Mononuclear cell (primary cell): ENCODE results near the gene HTR3C. TPM values are rescaled to one million over a fixed set of nuclear protein-coding genes. Genes with fewer than 3 reads are reported as not detected.
A peak's percentile ranks its signal among the peaks of the same experiment; 100 is the strongest.
"Not testable (repeated sequence)": the region's sequence is repeated elsewhere in the genome, so short reads cannot be mapped to it uniquely, and the experiment has no call there.

Experiments
- H3K27me3 ChIP-seq: 2 replicates; pipeline ENCODE4 v1.6.0; 2011; ENCODE audit warnings: low read length, control low read depth; ENCODE audit not compliant: insufficient read depth
- H3K4me1 ChIP-seq: 2 replicates; pipeline ENCODE4 v1.5.1; 2011; ENCODE audit warnings: mild to moderate bottlenecking, low read length, control low read depth; ENCODE audit not compliant: insufficient read depth
- H3K4me3 ChIP-seq: 2 replicates; pipeline ENCODE4 v1.5.1; 2011; ENCODE audit warnings: mild to moderate bottlenecking, low read length, moderate library complexity
- H3K9me3 ChIP-seq: 2 replicates; pipeline ENCODE4 v1.5.1; 2011; ENCODE audit warnings: low read depth, mild to moderate bottlenecking, control low read depth, low read length
- total RNA-seq: library from RNA; depleted of rRNA; stranded (reverse); fragments of >200 nt; gene quantifications from one replicate; pipeline ENCODE4 v1.2.3, GENCODE V29; 2012

HTR3C gene
- total RNA-seq, 1 donor: not detected

- Histone ChIP-seq H3K4me1 (peaks cover 37% of the 10 kb centered on the region), H3K4me3 (peak overlapping the region; percentile 97), H3K9me3 (no peaks in the 10 kb centered on the region), H3K27me3 (no peaks in the 10 kb centered on the region)
Observed at GRCh38 chr3:184018424-184018973, 34.3 kb upstream of the HTR3C start.

GRCh38 chr3:184022323-184022722, 30.5 kb upstream of the HTR3C start:
- H3K4me3 ChIP-seq: peak overlapping the region; percentile 6
- H3K9me3 ChIP-seq: no peaks in the 10 kb centered on the region
- no peaks in the 10 kb centered on the region for H3K27me3 ChIP-seq
- H3K4me1 ChIP-seq: peaks cover 29% of the 10 kb centered on the region

GRCh38 chr3:184025256-184025655, 27.6 kb upstream of the HTR3C start:
- H3K27me3 ChIP-seq, H3K4me3 ChIP-seq, H3K9me3 ChIP-seq: not testable (repeated sequence)
- H3K4me1 ChIP-seq: peaks cover 23% of the 10 kb centered on the region

- H3K4me3 ChIP-seq, H3K4me1 ChIP-seq, H3K9me3 ChIP-seq, H3K27me3 ChIP-seq: not testable (repeated sequence)
Observed at GRCh38 chr3:184028275-184028890, 24.5 kb upstream of the HTR3C start.

- Histone ChIP-seq H3K27me3 (no peaks in the 10 kb centered on the region), H3K4me1 (no peaks in the 10 kb centered on the region), H3K4me3 (no peak overlapping the region), H3K9me3 (no peaks in the 10 kb centered on the region)
Observed at GRCh38 chr3:184029443-184029842, 23.4 kb upstream of the HTR3C start.

GRCh38 chr3:184030536-184030935, 22.3 kb upstream of the HTR3C start:
- Histone ChIP-seq H3K4me1 (no peaks in the 10 kb centered on the region), H3K4me3 (no peak overlapping the region), H3K9me3 (no peaks in the 10 kb centered on the region), H3K27me3 (no peaks in the 10 kb centered on the region)

GRCh38 chr3:184031187-184031792, 21.6 kb upstream of the HTR3C start, which contains the start of gene HTR3D:
Gene HTR3D, plus strand, starts transcription at chr3:184031742. Its CDS starts 0 bp downstream, at chr3:184031742.
- no peaks in the 10 kb centered on the region for H3K27me3 ChIP-seq
- no peak within 1 kb of the TSS for H3K4me3 ChIP-seq
- H3K4me1 ChIP-seq: no peaks in the 10 kb centered on the region
- H3K9me3 ChIP-seq: no peaks in the 10 kb centered on the region

GRCh38 chr3:184037816-184038215, 15.0 kb upstream of the HTR3C start:
- H3K9me3 ChIP-seq: no peaks in the 10 kb centered on the region
- H3K27me3 ChIP-seq: no peaks in the 10 kb centered on the region
- no peak overlapping the region for H3K4me3 ChIP-seq
- no peaks in the 10 kb centered on the region for H3K4me1 ChIP-seq

- not testable (repeated sequence) for H3K27me3 ChIP-seq, H3K4me3 ChIP-seq, H3K9me3 ChIP-seq, H3K4me1 ChIP-seq
Observed at GRCh38 chr3:184038307-184038706, 14.5 kb upstream of the HTR3C start.

GRCh38 chr3:184039414-184039813, 13.4 kb upstream of the HTR3C start:
- H3K27me3 ChIP-seq: no peaks in the 10 kb centered on the region
- no peaks in the 10 kb centered on the region for H3K4me1 ChIP-seq
- H3K9me3 ChIP-seq: no peaks in the 10 kb centered on the region
- H3K4me3 ChIP-seq: no peak overlapping the region

GRCh38 chr3:184040010-184040409, 12.8 kb upstream of the HTR3C start:
- Histone ChIP-seq H3K4me1 (no peaks in the 10 kb centered on the region), H3K27me3 (no peaks in the 10 kb centered on the region), H3K9me3 (no peaks in the 10 kb centered on the region), H3K4me3 (no peak overlapping the region)

- Histone ChIP-seq H3K27me3 (no peaks in the 10 kb centered on the region), H3K4me3 (no peak overlapping the region), H3K9me3 (no peaks in the 10 kb centered on the region), H3K4me1 (no peaks in the 10 kb centered on the region)
Observed at GRCh38 chr3:184042617-184043016, 10.2 kb upstream of the HTR3C start.

GRCh38 chr3:184045995-184046394, 6.9 kb upstream of the HTR3C start:
- no peaks in the 10 kb centered on the region for H3K27me3 ChIP-seq
- H3K9me3 ChIP-seq: no peaks in the 10 kb centered on the region

GRCh38 chr3:184050217-184050847, 2.5 kb upstream of the HTR3C start:
- Histone ChIP-seq H3K9me3 (no peaks in the 10 kb centered on the region), H3K4me1 (no peaks in the 10 kb centered on the region), H3K4me3 (no peak overlapping the region), H3K27me3 (no peaks in the 10 kb centered on the region)

More at GRCh38 chr3:184045995-184046394, 6.9 kb upstream of the HTR3C start:
- H3K4me1 ChIP-seq: no peaks in the 10 kb centered on the region
- no peak overlapping the region for H3K4me3 ChIP-seq

- no peak overlapping the region for H3K4me3 ChIP-seq
- H3K4me1 ChIP-seq: no peaks in the 10 kb centered on the region
- no peaks in the 10 kb centered on the region for H3K9me3 ChIP-seq
- H3K27me3 ChIP-seq: no peaks in the 10 kb centered on the region
Observed at GRCh38 chr3:184058029-184058428, 5.2 kb downstream of the HTR3C start.
